HG03064 (cell line): Measurements from ENCODE around the gene ATAD3C.

Experiments used
- ATAC-seq: cut with Tn5 transposase; IDR thresholded peaks from one replicate; pipeline ENCODE4 v1.9.1; 2021; ENCODE audit warnings: low read depth; ENCODE audit not compliant: unreplicated experiment

The ATAD3C gene

DNA sequence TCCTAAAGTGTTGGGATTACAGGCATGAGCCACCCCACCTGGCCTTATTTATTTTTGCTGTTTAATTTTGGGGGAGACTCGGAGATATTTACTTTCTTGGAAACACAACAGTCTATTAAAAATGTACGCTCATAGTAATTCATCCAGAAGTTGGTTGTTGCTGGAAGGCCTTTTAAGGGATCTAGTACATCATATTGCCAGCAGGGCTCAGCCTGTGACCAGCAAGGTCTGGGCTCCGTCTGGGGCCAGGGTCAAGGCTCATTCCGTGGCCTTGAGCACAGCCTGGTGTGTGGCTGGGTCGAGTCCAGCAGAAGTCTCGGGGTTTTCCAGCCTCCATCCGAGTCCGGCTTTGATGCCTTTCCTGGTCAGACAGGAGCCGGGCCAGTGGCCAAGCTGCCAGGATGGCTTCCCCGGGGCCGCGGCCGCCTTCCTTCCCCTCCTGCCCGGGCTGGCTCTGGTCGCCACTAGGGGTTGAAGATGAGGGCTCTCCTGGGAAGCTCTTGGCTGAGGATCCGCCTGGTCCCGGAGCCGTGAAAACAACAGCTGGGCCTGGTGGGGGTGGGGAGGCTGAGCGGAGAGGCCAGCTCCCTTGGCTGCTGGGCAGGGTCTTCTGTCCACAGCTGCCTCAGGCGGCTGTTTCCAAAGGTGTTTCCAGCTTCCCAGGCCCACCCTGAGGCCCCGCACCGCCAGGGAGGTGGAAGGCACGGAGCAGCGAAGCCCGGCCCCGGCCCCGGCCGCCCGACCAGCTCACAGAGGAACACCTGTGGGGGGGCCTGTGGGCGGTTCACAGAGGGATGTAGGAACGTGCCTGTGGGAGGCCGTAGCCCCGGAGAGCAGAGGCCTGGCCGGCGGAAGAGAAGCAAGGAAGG, 19.1 kb upstream of the ATAD3C start:
- no peak for ATAC-seq

DNA sequence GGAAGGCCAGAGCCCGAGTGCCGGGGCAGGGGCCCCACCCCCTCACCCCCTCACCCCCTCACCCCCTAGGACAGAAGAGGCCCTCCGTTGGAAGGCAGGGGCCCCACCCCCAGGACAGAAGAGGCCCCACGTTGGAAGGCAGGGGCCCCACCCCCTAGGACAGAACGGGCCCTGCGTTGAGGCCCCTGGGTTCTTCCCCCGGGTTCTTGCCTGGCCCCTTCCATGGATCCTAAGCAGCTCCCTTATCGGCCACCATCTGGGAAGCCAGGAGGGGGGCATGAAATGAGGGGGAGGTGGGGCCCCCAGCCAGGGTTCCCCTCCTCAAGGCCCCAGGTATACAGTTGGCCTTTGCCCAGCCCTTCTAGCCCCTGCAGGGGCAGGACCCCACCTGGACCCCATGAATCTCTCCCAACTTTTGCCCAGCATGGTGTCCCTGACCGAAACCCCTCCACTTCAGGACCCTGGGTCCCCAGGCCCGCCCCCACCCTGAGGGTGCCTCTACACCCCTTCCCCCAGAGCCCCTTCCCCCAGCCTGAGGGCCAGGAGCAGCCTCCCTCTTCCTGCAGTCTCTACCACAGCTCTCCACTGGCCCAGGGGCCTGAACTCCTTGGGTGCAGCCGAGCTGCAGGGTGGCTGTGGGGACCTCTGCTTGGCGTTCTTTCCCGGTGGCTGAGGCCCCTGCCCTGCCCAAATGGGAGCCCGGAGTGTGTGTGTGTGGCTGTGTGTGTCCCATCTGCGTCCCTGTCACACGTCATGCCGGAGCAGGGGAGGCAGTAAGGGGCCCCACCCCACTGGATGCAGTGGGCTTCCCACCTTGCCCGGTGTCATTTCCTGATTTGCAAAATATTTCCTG, 18.3 kb upstream of the ATAD3C start:
- ATAC-seq = no peak

DNA sequence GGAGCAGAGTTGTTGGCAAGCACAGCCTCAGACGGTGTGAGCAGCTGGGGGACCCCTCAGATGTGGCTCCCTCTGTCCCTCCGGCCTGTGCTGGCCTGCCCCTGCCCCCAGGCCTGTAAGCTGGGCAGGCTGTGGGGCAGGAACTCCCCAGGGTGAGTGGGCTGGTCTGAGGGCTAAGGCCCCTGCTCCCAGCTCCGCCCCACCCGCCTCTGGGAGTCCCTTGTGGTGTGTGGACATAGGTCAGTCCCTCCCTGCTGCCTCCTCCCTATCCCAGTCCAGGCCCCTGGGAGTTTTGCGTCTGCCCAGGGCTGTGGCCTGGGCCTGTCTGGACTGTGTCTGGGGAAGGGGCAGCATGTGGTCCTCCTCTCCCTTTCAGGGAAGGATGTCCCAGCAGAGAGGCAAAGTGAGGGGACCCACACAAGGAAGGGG, 17.6 kb upstream of the ATAD3C start:
- ATAC-seq = no peak

DNA sequence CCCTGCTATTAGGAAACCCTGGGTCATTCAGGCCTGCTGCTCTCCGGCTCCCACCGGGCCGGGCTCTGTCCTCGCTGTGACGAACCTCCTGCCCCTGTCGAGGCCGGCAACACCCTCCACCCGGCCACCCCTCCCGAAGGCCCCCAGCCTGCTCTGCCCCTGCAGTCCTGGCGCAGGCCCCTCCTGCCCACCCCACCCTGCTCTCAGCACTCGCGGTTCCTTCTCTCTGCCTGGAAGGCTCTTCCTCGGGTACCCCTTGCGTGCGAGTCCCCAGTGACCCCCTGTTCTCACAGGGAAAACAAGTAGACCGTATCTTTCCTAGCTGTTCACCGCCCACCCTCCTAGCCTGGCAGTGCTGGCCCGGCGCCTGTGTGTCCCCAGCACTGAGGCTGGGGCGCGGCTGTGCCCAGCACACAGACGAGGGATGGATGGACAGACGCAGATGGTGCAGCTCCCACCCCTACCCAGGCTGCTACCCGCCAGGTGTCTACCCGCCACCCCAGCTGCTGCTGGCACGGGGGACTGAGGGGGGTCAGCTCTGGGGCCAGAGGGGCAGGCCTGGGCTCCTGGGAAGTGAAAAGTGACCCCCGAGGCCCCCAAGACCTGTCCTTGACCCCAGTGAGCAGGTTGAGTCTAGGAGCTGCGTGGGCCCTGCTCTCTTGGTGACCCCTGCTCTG, 17.1 kb upstream of the ATAD3C start:
- ATAC-seq = no peak

DNA sequence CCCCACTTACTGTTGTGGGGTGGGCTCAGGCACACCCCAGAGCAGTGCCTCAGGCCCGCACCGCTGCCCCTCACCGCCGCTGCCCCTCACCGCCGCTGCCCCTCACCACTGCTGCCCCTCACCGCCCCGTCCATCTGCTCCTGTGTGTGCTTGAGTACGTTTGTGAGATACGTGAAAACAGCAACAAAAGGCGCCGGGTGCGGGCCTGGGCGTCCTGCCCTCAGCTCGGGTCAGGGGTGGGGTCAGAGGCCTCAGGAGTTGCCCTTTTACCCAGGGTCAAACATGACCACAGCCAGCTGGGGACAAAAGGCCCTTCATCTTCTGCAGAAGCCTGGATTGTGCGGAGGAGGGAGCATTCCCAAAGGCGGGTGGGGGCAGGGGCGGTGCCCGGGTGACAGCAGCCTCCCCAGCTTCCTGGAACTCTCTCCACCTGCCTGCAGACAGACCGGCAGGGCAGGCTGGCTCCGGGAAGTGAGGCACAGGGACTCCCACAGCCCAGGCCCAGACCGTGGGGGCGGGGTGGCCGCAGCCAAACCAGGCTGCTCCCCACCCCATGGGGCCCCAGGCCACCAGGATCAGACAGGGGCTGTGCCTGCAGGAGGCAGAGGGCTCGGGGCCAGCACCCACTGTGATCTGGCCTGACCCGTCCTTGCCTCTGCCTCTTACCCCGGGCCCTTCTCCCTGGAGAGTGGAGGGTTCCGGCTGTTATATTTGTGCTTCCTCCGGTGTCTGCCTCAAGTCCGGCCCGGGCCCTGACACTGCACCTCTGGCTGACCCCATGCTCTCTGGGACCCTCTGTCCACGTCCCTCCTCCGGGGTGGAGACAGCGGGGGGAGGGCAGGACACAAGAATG, 16.3 kb upstream of the ATAD3C start:
- no peak for ATAC-seq

DNA sequence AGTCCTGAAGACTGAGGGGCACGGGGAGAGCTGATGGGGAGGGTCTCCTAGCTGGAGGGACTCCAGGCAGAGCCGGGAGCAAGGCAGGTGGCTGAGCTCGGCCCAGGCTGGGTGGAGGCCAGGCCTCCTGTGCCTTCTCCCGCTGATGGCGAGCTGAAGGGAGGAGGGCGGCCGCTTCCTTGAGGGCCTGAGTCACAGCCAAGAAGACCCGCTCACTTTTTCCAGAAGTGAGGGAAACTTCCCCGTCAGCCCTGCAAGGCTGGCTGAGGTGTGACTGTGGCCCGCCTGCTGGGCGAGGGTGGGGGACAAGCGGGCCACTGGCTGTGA, 15.7 kb upstream of the ATAD3C start:
- no peak for ATAC-seq

DNA sequence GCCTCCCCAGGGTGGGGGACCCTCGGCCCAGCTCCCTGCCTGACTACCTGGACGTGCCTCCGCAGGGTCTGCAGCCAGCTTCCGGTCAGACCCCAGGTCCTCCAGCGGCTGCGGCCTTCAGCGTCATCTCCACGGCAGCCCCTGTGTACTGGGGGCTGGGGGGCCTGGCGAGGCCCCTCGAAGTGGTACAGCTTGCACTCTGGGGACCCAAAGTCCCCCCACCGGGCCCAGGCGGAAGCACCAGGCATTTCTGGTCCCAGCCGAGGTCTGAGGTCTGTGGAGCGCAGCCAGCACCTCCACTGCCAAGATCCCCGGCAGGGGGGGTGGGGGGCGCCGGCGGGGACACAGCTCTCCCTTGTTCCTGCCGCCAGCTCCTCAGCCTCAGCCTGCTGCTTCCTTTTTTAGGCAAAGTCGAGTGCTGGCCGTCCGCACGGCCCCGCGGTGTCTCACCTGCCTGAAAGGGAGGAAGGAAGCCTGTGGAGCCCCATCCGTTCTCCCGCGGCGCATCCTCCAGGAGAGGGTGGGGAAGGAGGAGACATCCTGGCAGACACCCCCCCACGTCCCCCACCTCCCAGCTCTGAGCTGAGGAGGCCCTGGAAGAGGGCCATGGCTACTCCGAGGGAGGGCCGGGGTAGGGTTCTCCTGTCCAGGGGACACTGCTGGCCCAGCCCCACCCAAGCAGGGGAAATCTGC, 15.2 kb upstream of the ATAD3C start:
- no peak for ATAC-seq

DNA sequence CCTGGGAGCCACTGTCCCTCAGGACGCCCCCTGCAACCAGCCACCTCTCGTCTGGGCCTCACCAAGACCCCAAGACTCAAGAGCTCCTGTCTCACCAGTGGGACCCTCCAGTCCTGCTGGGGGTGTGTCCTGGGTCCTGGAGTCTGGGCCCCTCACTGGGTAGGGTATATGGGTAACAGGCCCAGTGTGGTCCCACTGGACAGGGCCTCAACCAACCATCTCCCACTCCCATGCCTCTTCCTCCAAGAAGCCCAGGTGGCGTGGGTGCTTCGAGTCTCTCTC, 14.7 kb upstream of the ATAD3C start:
- no peak for ATAC-seq

DNA sequence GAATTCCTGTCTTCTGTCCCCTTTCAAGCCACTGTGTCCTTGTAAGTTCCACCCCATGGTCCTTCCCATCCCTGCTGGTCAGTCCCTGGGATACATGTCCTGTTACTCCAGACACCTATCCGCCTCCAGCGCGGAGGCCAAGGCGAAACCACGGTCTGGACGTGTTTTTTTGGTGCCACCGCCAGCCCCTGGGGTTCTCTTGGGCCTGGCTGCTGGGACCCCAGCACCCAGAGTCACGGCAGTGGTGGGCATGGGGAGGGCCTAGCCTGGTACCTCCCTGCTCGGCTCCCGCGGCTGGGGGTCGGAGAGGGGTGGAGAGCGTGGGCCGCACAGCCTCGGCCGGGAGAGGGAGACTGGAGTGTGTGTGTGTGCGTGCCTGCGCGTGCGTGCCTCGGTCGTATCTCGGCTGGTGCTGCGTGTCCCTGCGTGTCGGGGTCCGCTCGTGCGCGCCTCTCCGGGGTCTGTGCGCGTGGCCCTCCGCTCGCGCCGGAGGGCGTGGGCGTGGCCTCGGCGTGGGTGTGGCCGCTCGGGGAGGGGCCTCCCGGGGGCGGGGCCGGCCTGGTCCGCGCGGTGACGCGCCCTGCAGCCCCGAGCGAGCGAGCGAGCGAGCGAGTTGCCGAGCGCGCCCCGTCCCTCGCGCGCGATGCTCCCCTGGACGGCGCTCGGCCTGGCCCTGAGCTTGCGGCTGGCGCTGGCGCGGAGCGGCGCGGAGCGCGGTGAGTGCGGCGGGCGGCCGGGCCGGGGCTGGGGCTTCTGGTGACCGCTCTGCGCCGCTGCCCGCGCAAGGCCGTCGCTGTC, 14.2 kb upstream of the ATAD3C start, which contains the start of gene VWA1:
TSS of gene VWA1 (plus strand) at position 585 of the 798 bp plus-strand sequence. CDS start at position 644, 59 bp downstream.
- no peak for ATAC-seq

DNA sequence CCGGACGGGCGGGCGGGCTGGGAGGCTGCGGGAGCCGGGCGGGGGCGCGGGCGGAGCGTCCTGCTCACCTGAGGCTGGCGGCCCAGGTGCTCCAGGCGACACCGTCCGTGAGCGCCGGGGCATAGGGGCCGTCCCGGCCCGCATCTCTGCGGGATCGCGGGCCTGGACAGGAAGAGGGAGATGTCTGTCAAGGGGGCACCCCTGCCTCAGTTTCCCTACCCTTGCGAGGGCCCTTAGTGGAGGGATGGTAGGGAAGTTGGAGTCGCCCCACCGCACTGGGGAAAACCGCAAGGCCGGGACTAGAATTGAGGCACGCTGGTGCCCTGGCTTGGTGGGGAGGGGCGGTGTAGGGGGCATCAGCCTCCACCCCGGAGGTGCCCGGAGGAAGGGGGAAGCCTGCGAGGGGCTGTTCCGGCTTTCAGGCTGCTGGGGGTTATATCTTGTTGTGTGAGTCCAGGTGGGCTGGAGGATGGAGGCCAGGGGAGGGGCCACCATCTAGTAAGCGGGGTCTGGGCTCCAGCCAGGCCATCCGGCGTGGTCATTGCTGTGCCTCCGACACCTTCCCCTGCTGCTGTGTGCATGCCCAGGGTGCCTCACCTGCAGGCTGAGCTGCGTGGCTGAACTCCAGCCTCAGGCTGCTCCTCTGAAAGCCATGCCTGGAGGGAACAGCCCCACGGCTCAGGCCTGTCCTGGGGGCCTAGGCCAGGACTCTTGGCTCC, 13.4 kb upstream of the ATAD3C start:
- no peak for ATAC-seq

DNA sequence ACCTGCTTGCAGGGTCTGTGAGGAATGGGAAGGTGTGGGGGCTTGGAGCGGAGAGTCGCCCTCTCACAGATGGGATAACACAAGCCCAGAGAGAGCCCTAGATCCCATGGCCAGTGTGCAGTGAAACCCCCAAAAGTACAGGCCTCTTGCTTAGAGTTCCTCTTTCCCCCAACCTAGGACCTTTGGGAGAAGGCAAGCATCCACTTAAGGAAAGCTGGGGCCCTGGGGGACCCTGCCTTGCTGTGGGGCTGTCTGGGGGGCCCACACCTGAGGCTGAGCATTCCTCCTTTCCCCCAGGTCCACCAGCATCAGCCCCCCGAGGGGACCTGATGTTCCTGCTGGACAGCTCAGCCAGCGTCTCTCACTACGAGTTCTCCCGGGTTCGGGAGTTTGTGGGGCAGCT, 12.9 kb upstream of the ATAD3C start:
- ATAC-seq = no peak

DNA sequence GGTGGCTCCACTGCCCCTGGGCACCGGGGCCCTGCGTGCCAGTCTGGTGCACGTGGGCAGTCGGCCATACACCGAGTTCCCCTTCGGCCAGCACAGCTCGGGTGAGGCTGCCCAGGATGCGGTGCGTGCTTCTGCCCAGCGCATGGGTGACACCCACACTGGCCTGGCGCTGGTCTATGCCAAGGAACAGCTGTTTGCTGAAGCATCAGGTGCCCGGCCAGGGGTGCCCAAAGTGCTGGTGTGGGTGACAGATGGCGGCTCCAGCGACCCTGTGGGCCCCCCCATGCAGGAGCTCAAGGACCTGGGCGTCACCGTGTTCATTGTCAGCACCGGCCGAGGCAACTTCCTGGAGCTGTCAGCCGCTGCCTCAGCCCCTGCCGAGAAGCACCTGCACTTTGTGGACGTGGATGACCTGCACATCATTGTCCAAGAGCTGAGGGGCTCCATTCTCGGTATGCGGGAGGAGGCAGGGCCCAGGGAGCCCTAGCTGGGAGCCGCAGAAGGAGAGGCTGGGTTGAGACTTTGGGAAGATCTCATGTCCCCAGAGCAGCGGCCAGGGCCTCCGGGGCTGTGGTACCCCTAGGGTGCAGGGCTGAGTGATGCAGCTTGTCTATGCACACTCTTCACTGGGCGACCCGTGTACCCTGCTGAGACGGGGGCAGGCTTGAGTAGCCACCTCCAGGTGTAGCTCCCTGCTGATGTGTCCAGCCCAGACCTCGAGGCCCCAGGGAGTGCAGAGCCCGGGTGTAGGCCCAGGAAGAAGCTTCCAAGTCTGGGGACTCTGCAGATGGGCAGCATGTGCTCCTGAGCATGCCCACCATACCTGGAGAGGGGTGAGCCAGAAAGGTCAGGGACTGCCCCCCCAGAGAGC, 12.2 kb upstream of the ATAD3C start:
- no peak for ATAC-seq

DNA sequence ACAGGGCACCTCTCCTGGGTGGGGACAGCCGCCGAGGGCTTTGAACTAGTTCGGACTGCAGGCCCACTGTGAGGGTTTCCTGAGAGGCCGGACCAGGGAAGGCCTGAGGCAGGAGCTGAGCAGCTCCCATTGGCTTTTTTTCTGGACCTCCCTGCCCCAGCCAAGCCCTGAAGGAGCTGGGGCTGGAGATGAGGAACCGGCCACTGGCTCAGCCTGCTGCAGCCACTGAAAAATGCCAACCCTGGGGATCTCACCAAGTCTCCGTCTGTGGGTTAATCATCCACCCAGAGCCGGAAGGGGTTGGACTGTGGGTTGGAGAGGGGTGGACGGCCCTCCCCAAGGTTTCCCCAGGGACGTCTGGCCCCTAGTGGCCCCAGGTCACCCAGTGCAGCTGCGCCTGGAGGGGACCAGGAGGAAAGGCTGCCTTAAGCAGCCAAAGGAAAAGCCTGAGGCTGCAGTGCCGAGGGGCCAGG, 11.5 kb upstream of the ATAD3C start:
- ATAC-seq = no peak

DNA sequence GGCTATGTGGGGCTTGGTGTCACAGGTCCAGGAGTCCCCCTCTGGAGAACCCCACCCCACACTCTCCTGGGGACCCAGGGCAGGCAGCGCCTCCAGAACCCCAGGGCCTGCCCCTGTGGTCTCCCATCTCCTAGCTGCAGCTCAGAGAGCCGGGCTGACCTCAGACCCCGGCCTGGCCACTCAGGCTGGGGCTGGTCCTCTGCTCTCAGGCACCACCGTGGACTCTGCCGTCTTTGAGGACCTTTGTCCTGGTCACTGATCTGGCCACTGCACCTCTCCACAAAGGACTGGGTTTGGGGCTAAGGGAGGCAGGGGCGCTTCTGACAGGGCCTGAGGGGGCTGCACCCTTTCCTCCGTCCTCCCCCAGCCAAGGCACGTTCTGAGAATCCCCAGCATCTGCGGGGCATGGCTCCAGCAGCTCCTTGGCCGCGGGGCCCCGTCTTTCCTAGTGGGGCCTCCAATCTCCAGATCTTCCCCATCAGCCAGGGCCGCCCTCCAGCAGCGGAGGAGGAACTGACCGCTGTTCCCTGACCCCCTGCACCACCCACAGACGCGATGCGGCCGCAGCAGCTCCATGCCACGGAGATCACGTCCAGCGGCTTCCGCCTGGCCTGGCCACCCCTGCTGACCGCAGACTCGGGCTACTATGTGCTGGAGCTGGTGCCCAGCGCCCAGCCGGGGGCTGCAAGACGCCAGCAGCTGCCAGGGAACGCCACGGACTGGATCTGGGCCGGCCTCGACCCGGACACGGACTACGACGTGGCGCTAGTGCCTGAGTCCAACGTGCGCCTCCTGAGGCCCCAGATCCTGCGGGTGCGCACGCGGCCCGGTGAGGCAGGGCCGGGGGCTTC, 10.7 kb upstream of the ATAD3C start:
- no peak for ATAC-seq

DNA sequence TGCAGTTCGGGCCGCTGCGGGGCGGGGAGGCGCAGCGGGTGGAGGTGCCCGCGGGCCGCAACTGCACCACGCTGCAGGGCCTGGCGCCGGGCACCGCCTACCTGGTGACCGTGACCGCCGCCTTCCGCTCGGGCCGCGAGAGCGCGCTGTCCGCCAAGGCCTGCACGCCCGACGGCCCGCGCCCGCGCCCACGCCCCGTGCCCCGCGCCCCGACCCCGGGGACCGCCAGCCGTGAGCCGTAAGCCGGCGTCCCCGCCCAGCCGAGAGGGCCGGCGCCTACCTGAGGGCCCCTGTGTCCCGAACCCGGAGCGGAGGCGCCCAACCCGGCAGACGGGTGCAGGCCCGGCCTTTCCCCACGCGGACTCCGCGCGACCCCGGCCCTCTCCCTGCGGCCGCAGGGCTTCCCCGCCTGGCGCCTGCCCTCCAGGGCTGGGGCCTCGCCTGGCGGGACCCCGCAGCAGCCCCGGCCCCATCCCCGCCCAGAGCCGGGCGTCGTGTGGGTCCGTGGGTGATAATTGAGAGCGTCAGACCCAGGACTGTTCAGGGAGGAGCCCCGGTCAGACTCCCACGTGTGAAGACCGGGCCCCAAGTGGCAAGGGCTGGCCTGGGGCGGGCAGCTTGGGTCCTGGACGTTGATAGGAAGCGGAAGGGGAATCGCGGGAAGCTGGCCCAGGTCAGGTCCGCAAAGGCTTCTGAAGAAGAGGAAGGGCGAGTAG, 9.8 kb upstream of the ATAD3C start:
- ATAC-seq = no peak
